Neural cell (in vitro differentiated cells): Measurements from ENCODE around the gene TXNRD3. TPM values are rescaled to one million over a fixed set of nuclear protein-coding genes. Genes with fewer than 3 reads are reported as not detected.

Experiments used
- H2AFZ ChIP-seq: fragments of 200-600, 300-800 bp; sonication (generic), shearing (Covaris generic); 2 replicates; pipeline ENCODE4 v1.6.0; 2014; ENCODE audit warnings: low read depth, mild to moderate bottlenecking, antibody characterized with exemption, low read length, moderate library complexity
- H3F3A ChIP-seq: fragments of 200-600 bp; shearing (Covaris generic); 2 replicates; pipeline ENCODE4 v1.6.1; 2016; ENCODE audit warnings: mild to moderate bottlenecking, moderate library complexity, mixed read lengths, antibody characterized with exemption, low read length; ENCODE audit not compliant: insufficient read depth, poor library complexity, severe bottlenecking
- H3K27ac ChIP-seq: fragments of 200-600, 300-800 bp; sonication (generic), shearing (Covaris generic); 2 replicates; pipeline ENCODE4 v1.5.1; 2014; ENCODE audit warnings: mild to moderate bottlenecking, low read length, moderate library complexity
- H3K27me3 ChIP-seq: fragments of 300-800, 200-600 bp; sonication (generic), shearing (Covaris generic); 2 replicates; pipeline ENCODE4 v1.6.0; 2014; ENCODE audit warnings: mild to moderate bottlenecking, low read depth, low read length, moderate library complexity; ENCODE audit not compliant: insufficient read depth
- H3K36me3 ChIP-seq: fragments of 300-800, 200-600 bp; sonication (generic), shearing (Covaris generic); 2 replicates; pipeline ENCODE4 v1.5.1; 2014; ENCODE audit warnings: mild to moderate bottlenecking, antibody characterized with exemption, low read length, moderate library complexity; ENCODE audit not compliant: insufficient read depth
- H3K4me2 ChIP-seq: fragments of 300-800, 200-600 bp; sonication (generic), shearing (Covaris generic); 2 replicates; pipeline ENCODE4 v1.6.0; 2014; ENCODE audit warnings: mild to moderate bottlenecking, low read length
- H3K4me3 ChIP-seq: fragments of 300-800, 200-600 bp; sonication (generic), shearing (Covaris generic); 2 replicates; pipeline ENCODE4 v1.5.1; 2014; ENCODE audit warnings: mild to moderate bottlenecking, low read length, moderate library complexity
- H3K79me2 ChIP-seq: fragments of 200-600 bp; shearing (Covaris generic); replicated peaks from 2 replicates; pipeline ENCODE4 v1.6.0; 2014; ENCODE audit warnings: mild to moderate bottlenecking, low read length, moderate library complexity; ENCODE audit not compliant: insufficient read depth
- H3K9ac ChIP-seq: fragments of 300-800, 200-600 bp; sonication (generic), shearing (Covaris generic); 2 replicates; pipeline ENCODE4 v1.6.1; 2016; ENCODE audit warnings: mild to moderate bottlenecking, low read length, mixed read lengths
- H3K9me2 ChIP-seq: fragments of 200-600 bp; shearing (Covaris generic); 2 replicates; pipeline ENCODE4 v1.6.1; 2016; ENCODE audit warnings: mild to moderate bottlenecking, low read length, mixed read lengths; ENCODE audit not compliant: insufficient read depth
- H3K9me3 ChIP-seq: fragments of 200-600, 300-800 bp; sonication (generic), shearing (Covaris generic); 2 replicates; pipeline ENCODE4 v1.6.1; 2016; ENCODE audit warnings: mild to moderate bottlenecking, mixed run types, low read length, moderate library complexity, mixed read lengths
- H4K20me1 ChIP-seq: fragments of 200-600 bp; shearing (Covaris generic); 2 replicates; pipeline ENCODE4 v1.6.1; 2016; ENCODE audit warnings: mild to moderate bottlenecking, mixed run types; ENCODE audit not compliant: insufficient read depth
- EZH2 ChIP-seq: fragments of 200-600, 300-800 bp; shearing (Covaris generic), sonication (generic); IDR thresholded peaks from 2 replicates; pipeline ENCODE4 v1.6.1; 2014; ENCODE audit warnings: antibody characterized with exemption, low read length, borderline replicate concordance, mild to moderate bottlenecking; ENCODE audit not compliant: insufficient read depth, poor library complexity, severe bottlenecking
- MXI1 ChIP-seq: fragments of 450-650 bp; conservative IDR thresholded peaks from 2 replicates; pipeline ENCODE4 v1.6.1; 2014; ENCODE audit warnings: antibody characterized with exemption, mild to moderate bottlenecking; ENCODE audit not compliant: poor library complexity, severe bottlenecking
- POLR2AphosphoS5 ChIP-seq: IDR thresholded peaks from 2 replicates; pipeline ENCODE4 v1.6.1; 2012
- RAD21 ChIP-seq: fragments of 450-650 bp; conservative IDR thresholded peaks from 2 replicates; pipeline ENCODE4 v1.6.1; 2014; ENCODE audit warnings: antibody characterized with exemption, mild to moderate bottlenecking, moderate library complexity
- SMC3 ChIP-seq: fragments of 450-650 bp; conservative IDR thresholded peaks from 2 replicates; pipeline ENCODE4 v1.6.1; 2014; ENCODE audit warnings: antibody characterized with exemption, mild to moderate bottlenecking, moderate library complexity; ENCODE audit not compliant: poor library complexity
- polyA plus RNA-seq: library from polyadenylated mRNA; depleted of rRNA; stranded (reverse); fragments of >200 nt; gene quantifications from 2 replicates; pipeline ENCODE4 v1.2.3, GENCODE V29; 2014
- TF ChIP-seq, protein P1 (sequence below): fragments of 450-650 bp; IDR thresholded peaks from 2 replicates; pipeline ENCODE4 v1.5.1; 2014; ENCODE audit warnings: antibody characterized with exemption, mild to moderate bottlenecking, moderate library complexity; ENCODE audit not compliant: poor library complexity, severe bottlenecking
- TF ChIP-seq, protein P2 (sequence below): IDR thresholded peaks from 2 replicates; pipeline ENCODE4 v1.6.1; 2012; ENCODE audit warnings: borderline replicate concordance

TXNRD3 gene
- polyA plus RNA-seq, 1 donor from 2014 or later: 2.2 TPM

DNA sequence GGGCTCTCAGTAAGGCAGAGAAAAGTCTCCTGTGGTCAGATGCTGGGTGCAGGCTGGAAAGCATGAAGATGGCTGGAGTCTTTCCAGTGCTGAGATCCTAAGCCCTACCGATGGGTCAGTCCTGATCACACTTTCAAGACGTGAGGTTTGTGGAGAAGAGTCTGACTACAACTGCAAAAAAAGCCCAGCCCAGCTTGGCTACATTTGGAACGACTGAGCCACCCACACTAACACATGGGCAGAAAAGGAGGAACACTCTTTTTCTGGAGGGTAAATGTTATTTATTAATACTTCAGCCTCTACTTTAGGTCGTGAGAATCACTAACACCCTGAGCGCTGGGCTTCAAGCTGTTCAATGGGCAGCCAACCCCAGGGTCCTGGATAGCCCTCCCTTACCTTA lies 74.2 kb downstream of the TXNRD3 start:
- Histone ChIP-seq H3K27ac (no peak overlapping the region), H4K20me1 (no peaks in the 10 kb centered on the region), H3F3A (no peaks in the 10 kb centered on the region), H3K36me3 (no peaks in the 10 kb centered on the region), H3K27me3 (no peaks in the 10 kb centered on the region), H2AFZ (no peak overlapping the region), H3K79me2 (no peaks in the 10 kb centered on the region), H3K9ac (no peak overlapping the region), H3K9me2 (no peaks in the 10 kb centered on the region), H3K4me2 (no peak overlapping the region), H3K9me3 (no peaks in the 10 kb centered on the region), H3K4me3 (no peak overlapping the region)
- TF ChIP-seq SMC3: no peak
- no peak for TF ChIP-seq RAD21
- TF ChIP-seq, protein P1, sequence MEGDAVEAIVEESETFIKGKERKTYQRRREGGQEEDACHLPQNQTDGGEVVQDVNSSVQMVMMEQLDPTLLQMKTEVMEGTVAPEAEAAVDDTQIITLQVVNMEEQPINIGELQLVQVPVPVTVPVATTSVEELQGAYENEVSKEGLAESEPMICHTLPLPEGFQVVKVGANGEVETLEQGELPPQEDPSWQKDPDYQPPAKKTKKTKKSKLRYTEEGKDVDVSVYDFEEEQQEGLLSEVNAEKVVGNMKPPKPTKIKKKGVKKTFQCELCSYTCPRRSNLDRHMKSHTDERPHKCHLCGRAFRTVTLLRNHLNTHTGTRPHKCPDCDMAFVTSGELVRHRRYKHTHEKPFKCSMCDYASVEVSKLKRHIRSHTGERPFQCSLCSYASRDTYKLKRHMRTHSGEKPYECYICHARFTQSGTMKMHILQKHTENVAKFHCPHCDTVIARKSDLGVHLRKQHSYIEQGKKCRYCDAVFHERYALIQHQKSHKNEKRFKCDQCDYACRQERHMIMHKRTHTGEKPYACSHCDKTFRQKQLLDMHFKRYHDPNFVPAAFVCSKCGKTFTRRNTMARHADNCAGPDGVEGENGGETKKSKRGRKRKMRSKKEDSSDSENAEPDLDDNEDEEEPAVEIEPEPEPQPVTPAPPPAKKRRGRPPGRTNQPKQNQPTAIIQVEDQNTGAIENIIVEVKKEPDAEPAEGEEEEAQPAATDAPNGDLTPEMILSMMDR: no peak

DNA sequence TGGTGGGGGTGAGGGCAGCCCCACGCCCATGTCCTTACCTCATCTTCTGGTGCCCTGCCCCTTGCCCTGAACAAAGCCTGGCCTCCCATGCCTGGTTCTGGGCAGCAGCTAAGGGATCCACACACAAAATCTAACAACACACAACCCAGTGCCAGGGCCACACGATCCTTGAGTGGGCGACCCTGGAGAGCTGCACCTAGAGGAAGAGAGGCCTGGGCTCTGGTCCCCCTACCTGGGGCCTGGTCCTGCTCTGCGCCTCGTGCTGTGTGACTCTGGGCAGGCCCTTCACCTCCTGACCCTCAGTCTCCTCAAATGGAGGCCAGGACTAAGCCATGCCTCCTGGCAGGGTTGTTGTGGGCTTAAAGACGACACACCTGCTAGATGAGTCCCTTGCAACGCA lies 76.2 kb downstream of the TXNRD3 start:
- H3F3A ChIP-seq: no peaks in the 10 kb centered on the region
- H3K9ac ChIP-seq: no peak overlapping the region
- no peak overlapping the region for H3K4me3 ChIP-seq
- TF ChIP-seq SMC3: no peak
- TF ChIP-seq, protein P2, sequence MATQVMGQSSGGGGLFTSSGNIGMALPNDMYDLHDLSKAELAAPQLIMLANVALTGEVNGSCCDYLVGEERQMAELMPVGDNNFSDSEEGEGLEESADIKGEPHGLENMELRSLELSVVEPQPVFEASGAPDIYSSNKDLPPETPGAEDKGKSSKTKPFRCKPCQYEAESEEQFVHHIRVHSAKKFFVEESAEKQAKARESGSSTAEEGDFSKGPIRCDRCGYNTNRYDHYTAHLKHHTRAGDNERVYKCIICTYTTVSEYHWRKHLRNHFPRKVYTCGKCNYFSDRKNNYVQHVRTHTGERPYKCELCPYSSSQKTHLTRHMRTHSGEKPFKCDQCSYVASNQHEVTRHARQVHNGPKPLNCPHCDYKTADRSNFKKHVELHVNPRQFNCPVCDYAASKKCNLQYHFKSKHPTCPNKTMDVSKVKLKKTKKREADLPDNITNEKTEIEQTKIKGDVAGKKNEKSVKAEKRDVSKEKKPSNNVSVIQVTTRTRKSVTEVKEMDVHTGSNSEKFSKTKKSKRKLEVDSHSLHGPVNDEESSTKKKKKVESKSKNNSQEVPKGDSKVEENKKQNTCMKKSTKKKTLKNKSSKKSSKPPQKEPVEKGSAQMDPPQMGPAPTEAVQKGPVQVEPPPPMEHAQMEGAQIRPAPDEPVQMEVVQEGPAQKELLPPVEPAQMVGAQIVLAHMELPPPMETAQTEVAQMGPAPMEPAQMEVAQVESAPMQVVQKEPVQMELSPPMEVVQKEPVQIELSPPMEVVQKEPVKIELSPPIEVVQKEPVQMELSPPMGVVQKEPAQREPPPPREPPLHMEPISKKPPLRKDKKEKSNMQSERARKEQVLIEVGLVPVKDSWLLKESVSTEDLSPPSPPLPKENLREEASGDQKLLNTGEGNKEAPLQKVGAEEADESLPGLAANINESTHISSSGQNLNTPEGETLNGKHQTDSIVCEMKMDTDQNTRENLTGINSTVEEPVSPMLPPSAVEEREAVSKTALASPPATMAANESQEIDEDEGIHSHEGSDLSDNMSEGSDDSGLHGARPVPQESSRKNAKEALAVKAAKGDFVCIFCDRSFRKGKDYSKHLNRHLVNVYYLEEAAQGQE: no peak
- TF ChIP-seq POLR2AphosphoS5: no peak
- TF ChIP-seq MXI1: no peak
- TF ChIP-seq RAD21: no peak
- no peaks in the 10 kb centered on the region for H4K20me1 ChIP-seq
- no peaks in the 10 kb centered on the region for H3K36me3 ChIP-seq
- no peak overlapping the region for H3K4me2 ChIP-seq
- no peaks in the 10 kb centered on the region for H3K79me2 ChIP-seq
- no peaks in the 10 kb centered on the region for H3K9me3 ChIP-seq
- no peak overlapping the region for H2AFZ ChIP-seq
- no peaks in the 10 kb centered on the region for H3K9me2 ChIP-seq
- H3K27ac ChIP-seq: no peak overlapping the region
- H3K27me3 ChIP-seq: no peaks in the 10 kb centered on the region

DNA sequence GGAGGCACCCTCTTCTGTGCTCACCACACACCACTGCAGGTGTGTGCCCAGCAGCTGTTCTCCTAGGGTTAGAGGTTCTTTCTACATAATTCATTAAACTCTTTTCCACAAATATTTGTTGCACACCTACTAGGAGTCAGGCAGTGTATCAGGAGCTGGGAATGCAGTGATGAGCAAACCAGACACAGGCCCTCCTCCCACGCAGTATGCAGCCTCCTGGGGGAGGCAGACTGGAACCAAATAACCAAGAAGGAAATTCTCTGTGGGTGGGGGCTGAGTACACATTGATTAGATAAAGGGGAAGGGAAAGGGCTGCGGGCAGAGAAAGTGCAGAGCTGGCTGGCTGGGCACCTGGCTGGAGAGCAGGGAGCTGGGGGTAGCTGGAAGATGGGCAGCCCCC lies 77.7 kb downstream of the TXNRD3 start:
- no peak overlapping the region for H3K27ac ChIP-seq
- H4K20me1 ChIP-seq: no peaks in the 10 kb centered on the region
- H3K9ac ChIP-seq: no peak overlapping the region
- H3K9me2 ChIP-seq: no peaks in the 10 kb centered on the region
- H3K9me3 ChIP-seq: no peaks in the 10 kb centered on the region
- TF ChIP-seq, protein P1: no peak
- TF ChIP-seq RAD21 (no peak), SMC3 (no peak), EZH2 (no peak)
- H3F3A ChIP-seq: no peaks in the 10 kb centered on the region
- H2AFZ ChIP-seq: no peak overlapping the region
- H3K79me2 ChIP-seq: no peaks in the 10 kb centered on the region
- H3K36me3 ChIP-seq: no peaks in the 10 kb centered on the region
- no peaks in the 10 kb centered on the region for H3K27me3 ChIP-seq
- no peak overlapping the region for H3K4me2 ChIP-seq
- no peak overlapping the region for H3K4me3 ChIP-seq
